DND-41 (cell line): Measurements from ENCODE around the gene MEFV.

Experiments
- ATAC-seq: fragments of 200-7000 bp; cut with Tn5 transposase; 3 replicates; pipeline ENCODE4 v1.9.1; 2021; ENCODE audit warnings: low read depth; ENCODE audit not compliant: insufficient read depth
- DNase-seq: peaks from one replicate; pipeline ENCODE4 v3.0.0-alpha.2; 2020
- H2AFZ ChIP-seq: 2 replicates; pipeline ENCODE4 v1.6.0; 2012; ENCODE audit warnings: low read depth, low read length
- H3K27ac ChIP-seq: 2 replicates; pipeline ENCODE4 v1.5.1; 2012; ENCODE audit warnings: low read length, inconsistent platforms
- H3K27me3 ChIP-seq: fragments of 200-600 bp; sonication (generic); 2 replicates; pipeline ENCODE4 v1.6.0; 2012; ENCODE audit warnings: low read length, mild to moderate bottlenecking, inconsistent platforms; ENCODE audit not compliant: insufficient read depth, poor library complexity
- H3K36me3 ChIP-seq: 2 replicates; pipeline ENCODE4 v1.5.1; 2012; ENCODE audit warnings: low read length, inconsistent platforms; ENCODE audit not compliant: insufficient read depth
- H3K4me1 ChIP-seq: 2 replicates; pipeline ENCODE4 v1.5.1; 2012; ENCODE audit warnings: mild to moderate bottlenecking, low read length; ENCODE audit not compliant: insufficient read depth
- H3K4me2 ChIP-seq: 2 replicates; pipeline ENCODE4 v1.6.0; 2012; ENCODE audit warnings: mild to moderate bottlenecking, moderate library complexity, low read length, inconsistent platforms; ENCODE audit not compliant: insufficient read depth
- H3K4me3 ChIP-seq, 2 experiments: fragments of 200-600 bp in 1 of 2; shearing (Covaris generic) in 1 of 2; 2 replicates each; pipeline ENCODE4 v1.5.1; 2012 to 2016; ENCODE audit warnings: inconsistent platforms in 2 of 2, low read length in 2 of 2, mild to moderate bottlenecking in 2 of 2, low read depth in 1 of 2, moderate library complexity in 1 of 2
- H3K79me2 ChIP-seq: 2 replicates; pipeline ENCODE4 v1.6.0; 2012; ENCODE audit warnings: low read length, inconsistent platforms; ENCODE audit not compliant: insufficient read depth
- H3K9ac ChIP-seq: 2 replicates; pipeline ENCODE4 v1.6.0; 2012; ENCODE audit warnings: low read depth, mild to moderate bottlenecking, inconsistent platforms, low read length, moderate library complexity
- H3K9me3 ChIP-seq: 2 replicates; pipeline ENCODE4 v1.5.1; 2012; ENCODE audit warnings: low read length, moderate library complexity, mild to moderate bottlenecking, inconsistent platforms; ENCODE audit not compliant: insufficient read depth, severe bottlenecking
- H4K20me1 ChIP-seq: 2 replicates; pipeline ENCODE4 v1.6.0; 2012; ENCODE audit warnings: low read length; ENCODE audit not compliant: insufficient read depth
- EZH2 ChIP-seq: IDR thresholded peaks from 3 replicates; pipeline ENCODE4 v1.6.1; 2012; ENCODE audit warnings: borderline replicate concordance, low read depth, mild to moderate bottlenecking, moderate library complexity, low read length, inconsistent platforms; ENCODE audit not compliant: severe bottlenecking
- TF ChIP-seq, protein P1 (sequence below): IDR thresholded peaks from 2 replicates; pipeline ENCODE4 v1.5.1; 2012; ENCODE audit warnings: borderline replicate concordance, low read length, moderate library complexity, mild to moderate bottlenecking; ENCODE audit not compliant: poor library complexity, severe bottlenecking; ENCODE audit errors: extremely low read depth

The MEFV gene

DNA sequence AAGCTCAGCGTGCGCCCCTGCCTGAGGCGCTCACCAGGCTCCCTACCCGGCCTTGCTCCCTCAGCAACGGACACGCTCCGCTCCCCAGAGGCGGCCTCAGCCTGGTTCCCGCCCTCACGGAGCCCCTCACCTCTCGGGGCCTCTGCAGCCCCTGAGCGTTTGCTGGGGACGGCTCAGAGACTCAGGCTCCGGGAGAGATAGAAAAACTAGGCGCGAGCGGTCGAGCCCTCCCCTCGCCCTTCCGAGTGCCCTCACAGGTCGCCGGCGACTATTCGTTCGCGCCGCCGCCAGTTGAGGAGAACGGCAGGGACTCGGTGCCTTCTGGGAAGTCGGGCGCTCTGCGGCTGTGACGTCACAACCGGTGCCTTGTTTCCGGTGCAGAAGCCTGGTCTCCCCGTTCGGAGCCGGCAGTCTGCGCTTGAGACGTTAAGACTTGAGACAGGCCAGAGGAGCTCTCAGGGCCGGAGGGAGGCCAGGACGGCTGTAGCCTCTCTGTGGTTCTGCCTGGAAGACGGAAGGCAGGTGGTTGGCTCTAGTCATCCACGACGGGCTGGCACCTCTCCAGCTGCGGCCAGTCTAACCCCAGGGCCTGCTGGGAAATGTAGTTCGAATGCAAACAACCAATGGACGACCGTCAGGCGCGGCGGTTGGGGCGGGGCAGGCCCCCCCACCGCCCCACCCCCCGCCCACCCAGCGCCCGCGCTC, 21.4 kb downstream of the MEFV start, which contains the start of gene ZNF200:
TSS of gene ZNF200 (minus strand) at position 302 of the 705 bp plus-strand sequence. CDS start 1,403 bp downstream, outside the sequence.
- Histone ChIP-seq H2AFZ (peak within 1 kb of the TSS; percentile 91), H3K4me2 (peak within 1 kb of the TSS; percentile 91), H3K9me3 (no peaks in the 10 kb centered on the region), H3K36me3 (peaks cover 46% of the 10 kb centered on the region), H3K4me1 (peaks cover 25% of the 10 kb centered on the region), H3K79me2 (peaks cover 35% of the 10 kb centered on the region), H4K20me1 (peaks cover 9% of the 10 kb centered on the region; the same call in 1 of the 2 replicates), H3K9ac (peak within 1 kb of the TSS; percentile 85), H3K4me3 (peak within 1 kb of the TSS; percentile 73 to 83), H3K27me3 (no peaks in the 10 kb centered on the region), H3K27ac (peak within 1 kb of the TSS; percentile 91)
- ATAC-seq (peak; percentile 93), DNase-seq (peak; percentile 95)
- TF ChIP-seq, protein P1, sequence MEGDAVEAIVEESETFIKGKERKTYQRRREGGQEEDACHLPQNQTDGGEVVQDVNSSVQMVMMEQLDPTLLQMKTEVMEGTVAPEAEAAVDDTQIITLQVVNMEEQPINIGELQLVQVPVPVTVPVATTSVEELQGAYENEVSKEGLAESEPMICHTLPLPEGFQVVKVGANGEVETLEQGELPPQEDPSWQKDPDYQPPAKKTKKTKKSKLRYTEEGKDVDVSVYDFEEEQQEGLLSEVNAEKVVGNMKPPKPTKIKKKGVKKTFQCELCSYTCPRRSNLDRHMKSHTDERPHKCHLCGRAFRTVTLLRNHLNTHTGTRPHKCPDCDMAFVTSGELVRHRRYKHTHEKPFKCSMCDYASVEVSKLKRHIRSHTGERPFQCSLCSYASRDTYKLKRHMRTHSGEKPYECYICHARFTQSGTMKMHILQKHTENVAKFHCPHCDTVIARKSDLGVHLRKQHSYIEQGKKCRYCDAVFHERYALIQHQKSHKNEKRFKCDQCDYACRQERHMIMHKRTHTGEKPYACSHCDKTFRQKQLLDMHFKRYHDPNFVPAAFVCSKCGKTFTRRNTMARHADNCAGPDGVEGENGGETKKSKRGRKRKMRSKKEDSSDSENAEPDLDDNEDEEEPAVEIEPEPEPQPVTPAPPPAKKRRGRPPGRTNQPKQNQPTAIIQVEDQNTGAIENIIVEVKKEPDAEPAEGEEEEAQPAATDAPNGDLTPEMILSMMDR, result no peak
- TF ChIP-seq EZH2, result no peak

DNA sequence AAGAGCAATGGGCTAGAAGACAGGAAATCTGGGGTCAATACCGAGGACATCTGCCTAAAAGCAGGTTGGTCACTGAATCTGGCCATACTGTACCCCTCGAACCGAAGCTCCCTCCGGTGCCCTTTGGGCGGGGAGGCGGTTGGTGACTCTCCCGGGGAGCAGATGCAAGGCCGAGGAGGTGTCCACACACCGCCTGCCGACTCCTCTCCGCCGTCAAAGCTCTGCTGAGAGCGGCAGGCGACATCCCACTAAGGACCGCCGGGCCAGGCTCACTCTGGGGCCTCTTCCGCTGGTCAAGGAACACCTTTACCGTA, 21.9 kb downstream of the MEFV start:
- H2AFZ ChIP-seq, result peak overlapping the region; percentile 91
- DNase-seq (no peak), ATAC-seq (no peak)
- H3K9me3 ChIP-seq, result no peaks in the 10 kb centered on the region
- H3K79me2 ChIP-seq, result peaks cover 35% of the 10 kb centered on the region
- peak overlapping the region; percentile 73 to 83 for H3K4me3 ChIP-seq
- peak overlapping the region; percentile 91 for H3K4me2 ChIP-seq
- peaks cover 51% of the 10 kb centered on the region for H3K36me3 ChIP-seq
- TF ChIP-seq EZH2, result no peak
- H3K27me3 ChIP-seq, result no peaks in the 10 kb centered on the region
- peak overlapping the region; percentile 91 for H3K27ac ChIP-seq
- H3K4me1 ChIP-seq, result peaks cover 25% of the 10 kb centered on the region
- H4K20me1 ChIP-seq, result peaks cover 9% of the 10 kb centered on the region; the same call in 1 of the 2 replicates
- H3K9ac ChIP-seq, result peak overlapping the region; percentile 85

DNA sequence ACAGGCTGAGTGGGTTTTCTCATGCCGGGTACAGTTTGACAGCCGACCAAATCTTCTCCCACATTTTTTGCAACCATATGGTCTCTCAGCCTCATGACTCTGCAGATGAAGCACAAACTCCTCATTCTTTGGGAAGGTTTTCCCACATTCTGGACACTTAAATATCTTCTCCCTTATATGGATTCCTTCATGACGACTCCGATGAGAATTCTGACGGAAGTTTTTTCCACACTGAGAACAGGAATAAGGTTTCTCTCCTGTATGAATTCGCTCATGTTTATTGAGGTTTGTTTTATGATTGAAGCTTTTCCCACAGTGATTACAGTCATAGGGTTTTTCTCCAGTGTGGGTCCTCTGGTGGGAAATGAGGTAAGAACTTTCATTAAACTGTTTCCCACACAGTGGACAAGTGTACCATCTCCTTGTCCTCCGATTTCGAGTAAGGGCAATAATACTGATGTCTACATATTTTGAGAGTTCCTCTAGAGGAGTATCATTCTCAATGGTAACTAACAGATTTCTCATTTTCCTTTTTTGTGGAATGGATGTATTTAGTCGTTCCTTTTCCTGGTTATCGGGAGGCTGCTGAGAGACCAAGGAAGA, 32.4 kb downstream of the MEFV start:
- Histone ChIP-seq H3K4me1 (no peaks in the 10 kb centered on the region), H3K27me3 (no peaks in the 10 kb centered on the region), H3K4me2 (no peak overlapping the region), H3K27ac (no peak overlapping the region), H3K9me3 (peaks cover 55% of the 10 kb centered on the region), H3K36me3 (peaks cover 65% of the 10 kb centered on the region), H2AFZ (no peak overlapping the region), H3K9ac (no peak overlapping the region), H4K20me1 (no peaks in the 10 kb centered on the region), H3K4me3 (no peak overlapping the region), H3K79me2 (no peaks in the 10 kb centered on the region)
- ATAC-seq, result no peak
- DNase-seq, result no peak
- TF ChIP-seq EZH2, result no peak
- TF ChIP-seq, protein P1, result no peak

DNA sequence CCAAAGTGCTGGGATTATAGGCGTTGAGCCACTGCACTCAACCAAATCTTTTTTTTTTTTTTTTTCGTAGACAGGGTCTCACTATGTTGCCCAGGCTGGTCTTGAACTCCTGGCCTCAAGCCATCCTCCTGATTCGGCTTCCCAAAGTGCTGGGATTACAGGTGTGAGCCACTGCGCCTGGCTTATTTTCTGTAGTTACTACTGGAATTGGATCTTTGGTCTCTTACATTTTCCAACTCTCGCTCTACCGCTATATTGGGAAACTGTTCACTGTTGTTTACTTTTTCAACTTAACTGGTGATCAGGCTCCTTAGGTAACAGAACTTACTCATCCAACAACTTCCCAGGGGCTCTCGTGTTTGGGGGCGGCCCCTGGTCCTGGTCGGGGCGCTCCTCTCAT, 35.6 kb downstream of the MEFV start:
- no peaks in the 10 kb centered on the region for H3K79me2 ChIP-seq
- no peak overlapping the region for H3K27ac ChIP-seq
- peaks cover 33% of the 10 kb centered on the region for H3K9me3 ChIP-seq
- TF ChIP-seq, protein P1, result no peak
- peaks cover 34% of the 10 kb centered on the region for H3K36me3 ChIP-seq
- ATAC-seq (no peak), DNase-seq (no peak)
- no peaks in the 10 kb centered on the region for H3K27me3 ChIP-seq
- H4K20me1 ChIP-seq, result no peaks in the 10 kb centered on the region
- H3K4me2 ChIP-seq, result no peak overlapping the region
- H2AFZ ChIP-seq, result no peak overlapping the region
- H3K4me1 ChIP-seq, result peaks cover 12% of the 10 kb centered on the region
- no peak overlapping the region for H3K4me3 ChIP-seq
- no peak overlapping the region for H3K9ac ChIP-seq
